GM21528 (cell line): ENCODE measurements around the gene TXNDC2.
"Not testable (repeated sequence)": the region's sequence is repeated elsewhere in the genome, so short reads cannot be mapped to it uniquely, and the experiment has no call there.

Experiments
- ATAC-seq: cut with Tn5 transposase; IDR thresholded peaks from one replicate; pipeline ENCODE4 v1.9.1; 2021; ENCODE audit warnings: mild to moderate bottlenecking, moderate library complexity; ENCODE audit not compliant: unreplicated experiment, low FRiP score

The TXNDC2 gene

GRCh38 chr18:9878095-9878494 lies 7.7 kb upstream of the TXNDC2 start:
- no peak for ATAC-seq

- no peak for ATAC-seq
These were observed 7.0 kb upstream of the TXNDC2 start for GRCh38 chr18:9878783-9879242.

- ATAC-seq: no peak
These were observed 1.7 kb upstream of the TXNDC2 start for GRCh38 chr18:9884090-9884489.

GRCh38 chr18:9884532-9885140 lies 1.1 kb upstream of the TXNDC2 start:
- no peak for ATAC-seq

GRCh38 chr18:9886005-9886348 lies 204 bp downstream of the TXNDC2 start:
- no peak for ATAC-seq

GRCh38 chr18:9887992-9888391 lies 2.2 kb downstream of the TXNDC2 start:
- no peak for ATAC-seq

GRCh38 chr18:9890196-9890595 lies 4.4 kb downstream of the TXNDC2 start:
- no peak for ATAC-seq

GRCh38 chr18:9890957-9891356 lies 5.2 kb downstream of the TXNDC2 start:
- ATAC-seq: no peak

- ATAC-seq: not testable (repeated sequence)
These were observed 5.7 kb downstream of the TXNDC2 start for GRCh38 chr18:9891515-9891914.

GRCh38 chr18:9894454-9895068 lies 8.8 kb downstream of the TXNDC2 start:
- no peak for ATAC-seq

- ATAC-seq: no peak
These were observed 11.4 kb downstream of the TXNDC2 start for GRCh38 chr18:9897129-9897528.

- ATAC-seq: not testable (repeated sequence)
These were observed 12.1 kb downstream of the TXNDC2 start for GRCh38 chr18:9897787-9898291.

- no peak for ATAC-seq
These were observed 13.2 kb downstream of the TXNDC2 start for GRCh38 chr18:9898792-9899549.

GRCh38 chr18:9899550-9899930 lies 13.8 kb downstream of the TXNDC2 start:
- ATAC-seq: not testable (repeated sequence)

GRCh38 chr18:9900699-9901098 lies 14.9 kb downstream of the TXNDC2 start:
- no peak for ATAC-seq

- ATAC-seq: no peak
These were observed 15.6 kb downstream of the TXNDC2 start for GRCh38 chr18:9901377-9901776.

GRCh38 chr18:9902264-9902663 lies 16.5 kb downstream of the TXNDC2 start:
- not testable (repeated sequence) for ATAC-seq

GRCh38 chr18:9902832-9903231 lies 17.1 kb downstream of the TXNDC2 start:
- ATAC-seq: no peak

GRCh38 chr18:9905401-9905922 lies 19.7 kb downstream of the TXNDC2 start:
- ATAC-seq: no peak

GRCh38 chr18:9906481-9906880 lies 20.7 kb downstream of the TXNDC2 start:
- ATAC-seq: no peak

GRCh38 chr18:9907867-9908266 lies 22.1 kb downstream of the TXNDC2 start:
- ATAC-seq: no peak
